ENCODE measurements around the gene RNF152.
A peak's percentile ranks its signal among the peaks of the same experiment; 100 is the strongest.

The RNF152 gene

DNA sequence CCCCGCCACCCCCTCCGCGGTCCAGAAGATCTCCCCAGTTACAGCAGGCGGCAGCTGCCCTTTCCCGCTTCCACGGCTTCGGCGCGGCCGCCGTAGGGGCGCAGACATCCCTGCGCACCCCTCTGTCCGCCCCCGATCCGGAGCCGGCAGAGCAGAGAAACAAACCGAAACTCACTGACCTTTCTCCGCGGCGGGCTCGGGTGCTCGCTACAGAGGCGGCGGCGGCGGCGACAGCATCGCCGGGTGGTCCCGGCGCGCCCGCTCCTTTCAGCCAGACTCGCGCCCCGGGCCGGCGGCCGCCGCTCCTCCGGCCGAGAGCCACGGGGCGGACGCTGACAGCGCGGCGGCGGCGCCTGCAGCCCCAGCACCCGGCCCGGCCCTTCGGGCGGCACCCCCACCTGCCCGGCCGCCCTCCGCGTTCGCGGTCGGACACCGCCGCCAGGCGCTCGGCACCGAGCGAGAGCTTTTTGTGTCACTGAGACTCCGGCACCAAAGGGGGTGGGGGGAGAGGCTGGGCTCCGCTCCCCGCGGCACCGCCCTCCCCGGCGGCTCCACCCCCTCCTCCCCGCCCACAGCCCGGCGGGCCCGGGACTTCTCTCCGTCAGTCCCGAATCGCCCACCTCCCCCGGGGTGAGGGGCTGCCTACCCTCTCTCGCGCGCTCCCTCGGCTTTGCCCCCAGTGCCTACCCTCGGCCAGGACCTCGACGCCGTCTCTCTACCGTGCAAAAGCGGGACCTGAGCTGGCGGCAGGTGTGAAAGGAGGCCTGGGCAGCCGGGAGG is 1.4 kb upstream of the RNF152 start:
- DNase-seq, result peak; percentile 65

DNA sequence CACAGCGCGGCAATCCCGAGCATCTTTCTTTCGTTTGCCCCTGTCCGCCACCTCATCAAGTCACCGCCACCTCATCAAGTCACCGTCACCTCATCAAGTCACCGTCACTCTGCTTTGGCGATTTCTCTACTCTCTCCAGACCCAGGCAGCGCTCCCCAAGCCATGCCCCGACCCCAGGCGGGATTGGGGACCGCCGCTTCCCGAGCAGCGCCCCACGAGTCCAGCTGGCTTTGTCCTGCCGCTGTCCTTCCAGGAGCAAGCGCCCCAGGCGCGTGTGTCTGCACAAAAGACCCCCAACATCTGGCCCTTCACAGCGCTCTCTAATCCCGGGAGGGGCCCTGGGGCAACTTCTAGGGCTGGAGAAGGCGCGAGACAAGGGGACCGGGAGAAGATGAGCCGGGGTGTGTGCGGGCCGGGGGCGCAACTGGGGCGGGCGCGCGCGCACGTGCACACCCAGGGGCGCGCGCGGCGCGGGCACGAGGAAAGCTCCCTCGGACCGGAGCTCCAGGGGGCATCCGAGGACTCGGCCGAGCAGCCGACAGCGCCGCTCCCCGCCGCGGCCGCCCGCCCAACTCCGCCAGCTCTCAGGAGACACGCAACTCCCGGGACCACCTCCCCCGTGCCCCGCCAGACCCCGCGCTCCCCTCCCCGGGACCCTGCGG is 633 bp upstream of the RNF152 start:
- peak; percentile 14 for DNase-seq

- no peak for DNase-seq
Measured at GRCh38 chr18:61891894-61892293, 913 bp downstream of the RNF152 start.

DNA sequence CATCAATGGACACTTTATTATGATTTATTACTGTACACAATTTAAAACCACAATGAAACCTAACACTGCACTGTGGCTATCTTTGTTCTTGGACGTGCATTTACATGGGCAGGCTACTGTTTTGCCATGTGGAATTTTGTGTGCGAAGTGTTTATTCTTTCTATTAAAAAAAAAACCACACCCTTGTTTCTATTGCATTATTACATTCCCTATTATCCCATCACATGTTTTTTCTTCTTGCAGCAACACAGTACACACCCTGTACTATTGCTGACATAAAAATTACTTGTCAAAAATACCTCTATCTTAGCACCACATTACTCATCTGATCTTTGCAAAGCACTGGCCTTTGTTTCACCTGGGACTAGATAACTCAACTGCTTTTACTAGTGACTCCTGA is 1.5 kb downstream of the RNF152 start:
- DNase-seq, result no peak

DNA sequence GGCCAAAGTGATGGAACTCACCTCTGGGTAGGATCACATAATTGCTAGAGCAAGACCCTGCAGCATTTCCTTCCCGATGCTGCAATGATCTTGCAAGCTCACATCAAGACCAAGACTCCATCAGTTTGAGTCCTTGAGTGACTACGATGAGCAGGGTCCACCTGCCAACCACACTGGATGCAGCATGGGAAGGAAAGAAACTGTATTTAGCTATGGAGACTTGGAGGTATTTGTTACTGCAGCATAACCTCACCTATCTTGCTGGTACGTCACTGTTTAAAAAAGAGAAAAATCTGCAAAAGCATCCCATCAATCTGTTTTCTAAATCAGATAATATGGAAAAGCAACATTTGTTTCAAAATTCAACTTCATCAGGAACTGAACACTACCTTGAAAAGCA is 2.5 kb downstream of the RNF152 start:
- no peak for DNase-seq

DNA sequence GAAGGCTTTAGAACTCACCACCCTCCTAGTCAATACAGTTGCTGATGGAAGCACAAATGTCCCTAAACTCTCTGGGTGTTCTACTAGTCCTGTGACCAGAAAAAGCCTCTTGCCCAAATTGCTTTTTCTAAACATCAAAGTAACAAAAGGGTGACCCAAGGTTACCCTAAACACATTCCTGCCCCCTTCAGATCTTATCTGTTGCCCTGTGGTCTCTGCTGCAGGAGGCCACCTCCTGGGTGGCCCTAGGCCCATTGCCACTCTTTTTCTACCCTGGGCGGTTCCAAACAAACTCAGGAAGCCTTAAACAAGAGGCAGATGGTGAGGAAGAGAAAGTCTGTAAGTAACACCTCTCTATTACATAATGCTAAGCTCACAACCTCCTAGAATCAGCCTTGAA is 3.3 kb downstream of the RNF152 start:
- DNase-seq, result no peak

- DNase-seq, result no peak
Measured at GRCh38 chr18:61888622-61889021, 4.2 kb downstream of the RNF152 start.

DNA sequence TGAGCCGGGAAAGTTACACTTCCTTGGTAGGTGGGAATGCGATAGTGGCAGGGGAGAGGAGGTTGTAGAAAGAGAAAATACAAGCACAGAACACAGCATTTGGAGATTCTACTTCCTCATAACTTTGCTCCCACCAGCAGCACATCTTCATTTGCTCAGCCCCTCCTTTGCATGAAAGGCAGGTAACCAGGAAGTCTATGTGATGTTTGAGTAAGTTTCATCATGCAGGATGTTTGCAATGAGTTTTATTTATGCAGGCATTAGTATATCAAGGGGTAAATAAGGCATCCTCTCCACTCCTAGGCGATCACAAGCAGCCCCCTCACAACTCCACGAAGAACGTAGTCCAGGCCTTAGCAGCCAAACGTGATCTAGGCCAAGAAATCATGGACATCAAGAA is 5.0 kb downstream of the RNF152 start:
- no peak for DNase-seq

GRCh38 chr18:61883547-61883946 is 9.3 kb downstream of the RNF152 start:
- DNase-seq, result no peak

- no peak for DNase-seq
Measured at GRCh38 chr18:61882296-61883004, 10.4 kb downstream of the RNF152 start.

GRCh38 chr18:61876899-61877298 is 15.9 kb downstream of the RNF152 start:
- no peak for DNase-seq

GRCh38 chr18:61870151-61870550 is 22.7 kb downstream of the RNF152 start:
- no peak for DNase-seq

DNA sequence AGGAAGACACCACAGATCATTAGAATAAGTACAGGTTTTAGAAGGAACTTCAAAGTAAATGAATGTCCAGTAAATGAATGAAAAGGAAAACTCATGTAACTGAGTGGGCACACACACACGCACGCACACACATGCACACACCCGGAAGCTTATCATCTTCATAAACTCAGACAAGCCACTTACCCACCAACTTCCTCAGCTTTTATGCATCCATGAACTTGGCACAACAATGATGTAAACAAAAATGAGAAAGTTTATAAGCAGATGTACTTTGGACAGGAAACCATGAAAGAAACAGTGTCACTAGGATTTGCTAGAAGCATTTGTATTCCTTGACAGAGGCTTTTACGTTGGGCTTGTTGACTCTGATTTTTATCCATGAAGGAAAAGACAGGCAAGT is 23.2 kb downstream of the RNF152 start:
- no peak for DNase-seq

GRCh38 chr18:61865466-61866175 is 27.2 kb downstream of the RNF152 start:
- no peak for DNase-seq

GRCh38 chr18:61861372-61861771 is 31.4 kb downstream of the RNF152 start:
- no peak for DNase-seq

- DNase-seq, result no peak
Measured at GRCh38 chr18:61860302-61860701, 32.5 kb downstream of the RNF152 start.

DNA sequence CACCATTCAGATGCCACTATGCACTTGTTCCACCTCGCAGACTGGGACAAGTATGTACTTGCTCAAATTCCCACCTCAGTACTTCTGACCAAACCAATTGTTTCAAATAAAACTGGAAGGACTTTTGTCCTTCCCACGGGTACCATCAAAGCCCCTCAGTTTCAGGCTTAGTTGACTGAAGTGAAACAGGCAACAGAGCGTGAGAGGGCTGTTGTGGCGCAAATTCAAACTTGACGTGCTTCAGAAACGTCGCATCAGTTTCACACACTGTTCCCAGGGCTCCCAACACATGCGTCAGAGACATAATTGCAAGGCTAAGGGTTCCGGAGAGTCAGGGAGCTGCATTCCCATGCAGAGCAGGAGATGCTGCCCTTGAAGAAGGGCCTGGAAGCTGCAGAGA is 33.7 kb downstream of the RNF152 start:
- no peak for DNase-seq

GRCh38 chr18:61856678-61857077 is 36.1 kb downstream of the RNF152 start:
- DNase-seq, result no peak

DNA sequence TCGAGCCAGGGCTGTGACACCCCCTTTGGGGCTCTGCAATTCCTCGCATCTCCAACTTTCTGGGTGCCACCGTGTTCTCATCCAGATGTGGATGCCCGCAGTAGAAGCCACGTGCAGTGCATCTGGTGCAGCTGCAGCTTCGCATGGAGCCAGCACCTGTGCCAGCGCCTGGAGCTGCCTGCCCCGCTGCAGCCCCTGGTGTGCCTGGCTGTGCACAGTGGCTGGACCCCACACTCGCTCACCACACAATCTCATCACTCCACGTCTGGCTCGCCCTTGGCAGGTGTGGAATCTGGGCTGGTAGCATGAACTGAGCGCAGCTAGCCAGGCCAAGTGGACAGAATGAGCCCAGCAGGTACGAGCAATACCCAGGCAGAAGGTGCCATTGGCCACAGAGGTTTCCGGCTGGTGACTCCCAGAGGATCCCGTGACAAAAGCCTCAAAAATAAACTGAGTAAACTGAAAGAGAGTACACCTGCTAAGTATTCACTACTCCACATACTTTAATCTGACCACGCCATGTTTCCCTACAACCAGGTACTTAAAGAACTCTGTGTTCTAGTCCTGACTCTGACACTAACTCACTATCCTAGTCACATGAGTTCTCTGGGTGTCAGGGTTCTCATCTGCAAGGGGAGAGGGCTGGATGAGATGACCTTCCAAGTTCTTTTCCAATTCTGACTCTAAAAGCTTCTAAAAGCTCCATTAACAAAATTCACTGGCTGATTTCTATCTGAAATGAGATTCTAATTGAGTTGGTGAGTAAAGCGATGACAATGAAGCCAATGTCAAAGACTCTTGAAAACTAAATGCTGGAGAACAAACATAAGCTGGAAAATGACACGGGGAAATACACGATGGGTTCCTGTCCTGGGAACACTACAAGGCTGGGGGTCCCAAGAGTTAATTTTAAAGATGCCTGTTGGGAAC is 37.1 kb downstream of the RNF152 start:
- no peak for DNase-seq

GRCh38 chr18:61854578-61855448 is 38.0 kb downstream of the RNF152 start:
- no peak for DNase-seq

DNA sequence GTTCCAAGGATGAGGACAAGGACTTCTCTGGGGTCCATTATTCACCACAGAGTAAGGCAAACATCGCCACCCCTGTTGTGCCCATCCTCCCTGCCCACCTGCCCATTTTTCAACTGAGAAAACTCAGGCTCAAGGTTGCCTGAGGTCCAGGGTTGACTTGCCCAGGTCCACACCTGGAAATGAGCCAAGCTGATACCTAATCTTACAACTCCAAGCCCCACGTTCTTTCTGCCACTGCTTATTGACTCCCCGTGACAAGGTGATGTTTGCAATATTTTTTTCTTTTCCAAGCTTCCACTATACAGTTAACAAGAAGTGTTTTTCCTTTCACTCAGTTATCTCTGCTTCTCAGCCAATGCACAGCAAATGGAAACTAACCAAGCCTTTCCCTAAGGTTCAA is 39.0 kb downstream of the RNF152 start:
- DNase-seq, result no peak

Data from hematopoietic multipotent progenitor cell treated with erythropoietin and hydrocortisone succinate and interleukin-3 and kit ligand, for 6 days (in vitro differentiated cells).